ES-I3 (cell line): ENCODE measurements around the gene CPN1.

ENCODE experiments used
- H3K36me3 ChIP-seq: 2 replicates; pipeline ENCODE4 v1.6.1; 2013; ENCODE audit warnings: mild to moderate bottlenecking, low read length, control low read depth, moderate library complexity; ENCODE audit not compliant: insufficient read depth
- H3K4me1 ChIP-seq: 2 replicates; pipeline ENCODE4 v1.6.1; 2013; ENCODE audit warnings: mild to moderate bottlenecking, control low read depth, low read length; ENCODE audit not compliant: insufficient read depth
- H3K9ac ChIP-seq: 2 replicates; pipeline ENCODE4 v1.6.1; 2013; ENCODE audit warnings: low read depth, mild to moderate bottlenecking, low read length, moderate library complexity
- H3K9me3 ChIP-seq: 2 replicates; pipeline ENCODE4 v1.6.1; 2013; ENCODE audit warnings: mild to moderate bottlenecking, low read length, moderate library complexity; ENCODE audit not compliant: control insufficient read depth, insufficient read depth

Gene CPN1

DNA sequence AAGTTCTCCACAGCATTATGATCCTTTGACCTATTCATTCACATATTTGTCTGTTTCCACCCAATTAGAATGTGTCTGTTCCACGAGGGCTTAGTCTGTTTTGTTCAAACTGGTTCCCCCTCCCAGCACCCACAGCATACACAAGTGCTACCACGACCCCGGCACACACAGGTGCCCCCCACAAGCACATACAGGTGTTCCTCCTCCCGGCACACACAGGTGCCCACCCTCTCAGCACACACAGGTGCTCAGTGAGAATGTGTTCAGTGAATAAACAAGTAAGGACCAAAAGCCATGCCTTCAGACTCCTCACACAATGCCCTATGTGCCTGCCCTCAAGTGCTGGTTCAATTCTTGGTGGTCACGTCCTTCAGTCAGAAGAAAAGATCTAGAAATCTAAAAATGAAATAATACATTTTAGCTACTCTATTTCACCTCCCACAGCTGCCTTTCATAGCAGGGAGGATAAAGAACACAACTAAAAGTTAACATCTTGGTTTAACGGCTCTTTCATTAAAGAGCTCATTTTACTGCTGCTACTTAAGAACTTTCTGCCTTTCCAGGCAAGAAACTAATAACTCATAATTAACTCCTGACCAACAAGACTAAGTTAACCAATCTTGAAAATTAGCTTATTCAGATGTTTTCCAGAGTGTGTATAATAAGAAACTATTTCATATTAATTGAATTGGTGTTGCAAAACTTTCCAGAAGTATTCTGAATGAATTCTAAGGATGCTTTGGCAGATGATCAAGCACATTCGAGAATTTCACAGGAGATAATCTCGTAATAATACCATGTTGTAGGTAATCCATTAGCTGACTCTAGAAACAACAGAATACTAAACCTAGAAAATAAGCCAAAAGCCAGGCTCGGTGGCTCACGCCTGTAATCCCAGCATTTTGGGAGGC, 74.2 kb downstream of the CPN1 start:
- Histone ChIP-seq H3K9ac (peak overlapping the region; percentile 90; the same call in 1 of the 2 replicates), H3K4me1 (peaks cover 15% of the 10 kb centered on the region; the same call in 1 of the 2 replicates), H3K36me3 (no peaks in the 10 kb centered on the region), H3K9me3 (no peaks in the 10 kb centered on the region)

DNA sequence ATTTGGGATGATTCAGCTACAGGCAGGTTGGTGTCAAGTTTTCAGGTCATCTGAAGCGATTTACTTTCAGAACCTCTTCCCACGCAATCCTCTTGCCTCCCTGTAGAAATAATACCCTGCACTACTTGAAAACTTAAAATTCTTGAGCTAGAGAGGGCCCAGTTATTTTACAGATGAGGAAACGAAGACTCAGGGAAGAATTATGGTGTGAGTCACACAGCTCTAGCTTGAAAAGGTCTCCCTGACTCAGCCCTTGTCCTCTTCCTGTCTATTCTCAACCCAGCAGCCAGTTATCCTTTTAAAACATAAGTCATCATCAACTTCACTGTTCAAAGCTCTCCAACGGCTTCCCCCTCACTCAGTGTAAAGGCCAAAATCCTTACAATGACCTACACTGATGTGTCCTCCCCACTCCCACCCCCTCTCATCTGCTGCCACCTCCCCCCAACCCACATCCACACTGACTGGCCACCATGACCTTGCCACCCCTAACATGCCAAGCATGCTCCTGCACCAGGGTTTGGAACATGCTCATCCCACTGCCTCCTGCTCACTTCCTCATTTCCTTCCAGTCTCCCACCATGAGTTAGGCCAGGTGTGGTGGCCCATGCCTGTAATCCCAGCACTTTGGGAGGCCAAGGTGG, 75.3 kb downstream of the CPN1 start:
- Histone ChIP-seq H3K9ac (peak overlapping the region; percentile 21), H3K9me3 (no peaks in the 10 kb centered on the region), H3K4me1 (peaks cover 19% of the 10 kb centered on the region; the same call in 1 of the 2 replicates), H3K36me3 (no peaks in the 10 kb centered on the region)

DNA sequence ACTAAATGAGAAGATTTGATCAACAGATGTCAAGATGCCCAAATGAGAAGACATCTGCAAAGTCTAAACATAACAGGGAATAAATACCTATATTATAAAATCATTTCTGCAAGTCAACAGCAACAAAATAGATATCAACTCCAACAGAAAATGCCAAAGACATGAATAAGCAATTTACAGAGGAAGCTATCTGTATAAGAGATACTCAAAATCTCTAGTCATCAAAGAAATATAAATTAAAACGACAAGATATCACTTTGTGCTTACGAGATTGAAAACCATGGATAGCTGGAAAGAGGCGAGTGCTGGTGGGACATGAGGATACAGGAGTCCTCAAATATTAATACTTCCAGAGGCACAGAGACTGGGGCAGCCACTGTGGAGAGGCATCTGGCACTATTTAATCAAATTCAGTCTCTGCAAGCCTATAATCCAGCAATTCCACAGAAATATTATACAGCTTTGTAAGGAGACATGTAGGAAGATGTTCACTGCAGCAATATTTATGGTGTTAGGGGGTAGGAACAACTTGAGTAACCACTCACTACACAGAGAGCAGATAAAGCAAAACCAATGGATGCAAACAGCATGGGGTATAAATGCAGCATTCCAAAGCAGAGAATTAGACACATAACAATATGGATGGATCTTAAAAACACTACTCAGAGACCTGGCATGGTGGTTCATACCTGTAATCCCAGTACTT, 76.7 kb downstream of the CPN1 start:
- H3K36me3 ChIP-seq = no peaks in the 10 kb centered on the region
- H3K9ac ChIP-seq = no peak overlapping the region
- no peaks in the 10 kb centered on the region for H3K9me3 ChIP-seq
- H3K4me1 ChIP-seq = peaks cover 27% of the 10 kb centered on the region

DNA sequence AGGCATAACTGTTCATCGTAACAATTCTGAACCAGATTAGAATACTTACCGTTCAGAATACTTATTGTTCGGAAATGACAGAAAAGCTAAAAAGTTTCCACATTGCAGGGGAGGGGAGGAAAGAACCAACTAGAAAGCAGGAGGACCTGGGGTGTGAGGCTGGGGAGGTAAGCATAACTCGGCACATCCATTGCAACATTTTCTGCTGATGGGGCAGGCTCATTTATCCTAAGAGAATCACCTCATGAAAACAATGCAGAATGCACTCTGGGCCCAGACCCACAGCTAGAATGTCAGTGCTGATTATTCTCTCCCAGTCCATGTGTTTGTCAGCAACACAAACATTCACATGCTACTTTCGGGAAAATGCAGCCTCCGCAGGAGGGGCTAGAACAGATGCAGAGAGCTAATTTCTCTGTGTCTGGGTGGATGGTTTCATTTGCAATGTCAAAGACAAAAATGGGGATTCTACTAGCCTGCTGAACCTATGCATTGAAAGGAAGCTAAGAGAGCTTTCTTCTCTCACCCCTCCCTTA, 81.5 kb downstream of the CPN1 start:
- peaks cover 28% of the 10 kb centered on the region for H3K4me1 ChIP-seq
- no peaks in the 10 kb centered on the region for H3K36me3 ChIP-seq
- no peak overlapping the region for H3K9ac ChIP-seq
- no peaks in the 10 kb centered on the region for H3K9me3 ChIP-seq

DNA sequence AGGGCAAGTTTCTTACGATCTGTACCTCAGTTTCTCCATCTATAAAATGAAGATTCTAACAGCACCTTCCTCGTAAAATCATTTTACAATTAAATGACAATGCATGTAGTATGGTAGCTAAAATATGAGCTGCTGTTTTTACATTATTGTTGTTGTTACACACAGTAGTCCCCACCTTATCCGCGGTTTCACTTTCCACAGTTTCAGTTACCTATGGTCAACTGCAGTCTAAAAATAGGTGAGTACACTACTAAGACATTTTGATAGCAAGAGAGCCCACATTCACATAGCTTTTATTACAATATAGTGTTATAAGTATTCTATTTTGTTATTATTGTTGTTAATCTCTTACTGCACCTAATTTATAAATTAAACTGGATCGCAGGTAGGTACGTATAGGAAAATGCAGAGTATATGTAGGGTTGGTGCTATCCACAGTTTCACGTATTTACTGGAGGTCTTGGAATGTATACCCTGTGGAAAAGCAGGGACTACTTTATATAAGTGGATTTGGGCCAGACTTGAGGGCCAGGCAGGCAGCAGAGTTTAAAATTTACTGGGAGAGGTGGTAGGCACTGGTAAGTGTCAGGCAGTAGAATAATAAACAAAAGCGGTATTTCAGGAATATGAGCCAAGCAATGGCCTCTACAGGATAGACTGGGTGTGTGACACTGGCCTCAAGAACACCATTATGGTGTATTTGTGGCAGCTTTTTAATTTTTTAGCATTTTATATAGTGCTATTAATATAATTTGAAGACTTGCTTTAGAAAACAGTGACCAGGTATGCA, 82.2 kb downstream of the CPN1 start:
- Histone ChIP-seq H3K9ac (no peak overlapping the region), H3K4me1 (peaks cover 26% of the 10 kb centered on the region), H3K36me3 (no peaks in the 10 kb centered on the region), H3K9me3 (no peaks in the 10 kb centered on the region)

DNA sequence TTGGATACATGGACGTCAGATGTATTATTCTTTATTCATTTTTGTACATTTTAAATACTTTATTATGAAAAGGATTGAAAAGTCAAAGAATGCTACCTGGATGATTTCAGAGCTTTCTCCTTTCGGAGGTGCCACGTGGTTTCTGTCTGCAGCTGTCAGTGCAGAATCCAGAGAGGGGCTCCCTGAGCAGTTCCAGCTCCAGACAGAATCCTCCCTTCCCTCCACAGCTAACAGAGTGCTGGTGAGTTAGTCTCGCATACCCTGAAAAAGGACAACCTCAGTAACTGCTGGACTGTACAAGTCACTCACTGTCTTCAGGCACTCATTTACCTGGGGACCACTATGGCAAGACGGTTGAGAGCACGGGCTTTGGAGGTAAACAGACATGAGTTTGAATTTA, 82.8 kb downstream of the CPN1 start:
- no peaks in the 10 kb centered on the region for H3K9me3 ChIP-seq
- peaks cover 28% of the 10 kb centered on the region for H3K4me1 ChIP-seq
- H3K36me3 ChIP-seq = no peaks in the 10 kb centered on the region
- no peak overlapping the region for H3K9ac ChIP-seq

DNA sequence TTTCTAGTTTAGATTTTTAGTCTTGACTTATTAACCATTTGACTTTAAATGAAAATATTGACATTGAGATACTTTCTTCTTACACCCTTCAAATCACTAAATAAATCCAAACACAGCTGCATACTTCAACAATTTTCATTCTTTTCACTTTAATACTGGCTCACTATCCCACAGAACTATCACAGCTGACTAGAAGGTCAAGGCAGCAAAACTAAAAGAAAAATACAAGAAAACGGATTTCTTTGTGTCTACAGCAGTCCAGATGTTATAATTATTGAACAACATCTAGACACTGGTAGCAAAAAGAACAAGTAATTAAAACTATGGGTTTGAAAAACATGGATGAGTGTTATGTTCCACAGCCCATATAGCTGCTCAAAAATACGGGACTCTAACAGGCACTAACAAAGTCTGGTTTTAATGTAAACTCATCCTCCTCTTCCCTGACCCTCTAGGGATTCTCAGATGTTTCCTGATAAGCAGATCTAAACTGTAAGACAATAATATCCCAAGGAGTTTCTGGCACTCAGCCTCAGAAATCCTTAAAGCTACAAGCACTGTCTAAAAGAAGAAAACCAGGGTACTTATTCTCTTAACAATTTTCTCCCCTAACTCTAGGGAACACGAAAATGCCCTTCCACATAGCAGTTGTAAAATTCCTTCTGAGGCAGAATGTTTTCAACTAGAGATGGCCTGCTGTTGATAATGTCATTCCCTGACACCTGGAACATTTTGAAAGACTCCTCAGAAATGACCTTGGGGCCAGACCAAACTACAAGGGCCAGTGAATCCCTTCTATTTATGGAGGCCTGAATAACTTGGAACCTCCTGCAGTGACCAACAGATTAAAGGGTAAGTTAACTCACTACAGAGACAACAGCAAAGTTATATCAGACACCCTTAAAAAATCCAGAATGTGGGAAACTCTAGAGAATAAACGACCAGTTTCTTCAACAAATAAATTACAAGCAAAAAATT, 84.7 kb downstream of the CPN1 start:
- Histone ChIP-seq H3K36me3 (no peaks in the 10 kb centered on the region), H3K9ac (no peak overlapping the region), H3K9me3 (no peaks in the 10 kb centered on the region), H3K4me1 (peaks cover 25% of the 10 kb centered on the region)

DNA sequence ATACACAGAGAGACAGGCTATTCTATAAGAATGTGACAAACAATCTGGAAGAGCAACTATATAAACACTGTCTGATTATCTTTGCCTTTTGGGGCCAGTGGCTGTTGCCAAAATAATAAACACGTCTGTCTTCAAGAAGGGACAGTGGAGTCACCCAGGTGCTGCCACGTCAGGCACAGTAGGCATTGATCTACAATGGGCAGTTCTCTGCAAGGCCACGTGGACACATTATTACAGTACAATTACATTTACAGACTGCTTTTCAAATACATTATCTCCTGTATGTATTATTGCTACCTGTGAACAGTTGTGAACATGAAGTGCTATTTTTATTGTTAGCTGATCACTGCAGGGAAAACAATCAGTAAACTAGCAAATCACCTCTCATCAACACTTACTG, 86.0 kb downstream of the CPN1 start:
- no peak overlapping the region for H3K9ac ChIP-seq
- H3K4me1 ChIP-seq = peaks cover 23% of the 10 kb centered on the region
- no peaks in the 10 kb centered on the region for H3K36me3 ChIP-seq
- H3K9me3 ChIP-seq = no peaks in the 10 kb centered on the region

DNA sequence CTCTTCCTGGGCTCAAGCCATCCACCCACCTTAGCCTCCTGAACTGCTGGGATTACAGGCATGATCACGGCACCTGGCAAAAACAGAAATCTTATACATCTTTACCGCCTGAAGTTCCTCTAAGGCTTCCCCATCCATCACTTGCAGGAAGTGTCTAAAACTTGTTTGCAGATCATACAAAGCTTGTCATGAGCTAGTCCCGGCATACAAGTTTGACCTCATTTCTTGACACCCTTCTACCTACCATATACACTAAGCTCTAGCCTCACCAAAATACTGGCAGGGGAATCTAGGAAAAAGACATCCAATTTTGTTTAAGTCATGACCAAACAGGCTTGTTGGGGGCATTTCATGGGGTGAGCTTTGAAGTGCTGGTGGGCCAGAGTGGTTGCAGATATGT, 86.4 kb downstream of the CPN1 start:
- Histone ChIP-seq H3K36me3 (no peaks in the 10 kb centered on the region), H3K4me1 (peaks cover 19% of the 10 kb centered on the region), H3K9ac (no peak overlapping the region), H3K9me3 (no peaks in the 10 kb centered on the region)

DNA sequence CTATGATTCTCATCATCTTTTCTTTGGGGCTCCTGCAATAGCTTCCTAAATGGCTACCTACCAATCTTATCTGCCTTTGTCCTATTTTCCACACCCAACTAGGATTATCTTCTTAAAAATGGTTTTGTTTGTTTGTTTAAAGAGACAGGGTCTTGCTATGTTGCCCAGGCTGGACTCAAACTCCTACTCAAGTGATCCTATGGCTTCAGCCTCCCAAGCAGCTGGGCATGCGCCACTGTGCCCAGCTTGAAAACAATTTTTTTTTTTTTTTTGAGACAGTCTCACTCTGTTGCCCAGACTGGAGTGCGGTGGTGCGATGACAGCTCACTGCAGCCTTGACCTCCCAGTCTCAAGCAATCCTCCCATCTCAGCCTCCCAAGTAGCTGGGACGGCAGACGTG, 86.9 kb downstream of the CPN1 start:
- H3K9me3 ChIP-seq = no peaks in the 10 kb centered on the region
- no peak overlapping the region for H3K9ac ChIP-seq
- peaks cover 14% of the 10 kb centered on the region for H3K4me1 ChIP-seq
- H3K36me3 ChIP-seq = no peaks in the 10 kb centered on the region

DNA sequence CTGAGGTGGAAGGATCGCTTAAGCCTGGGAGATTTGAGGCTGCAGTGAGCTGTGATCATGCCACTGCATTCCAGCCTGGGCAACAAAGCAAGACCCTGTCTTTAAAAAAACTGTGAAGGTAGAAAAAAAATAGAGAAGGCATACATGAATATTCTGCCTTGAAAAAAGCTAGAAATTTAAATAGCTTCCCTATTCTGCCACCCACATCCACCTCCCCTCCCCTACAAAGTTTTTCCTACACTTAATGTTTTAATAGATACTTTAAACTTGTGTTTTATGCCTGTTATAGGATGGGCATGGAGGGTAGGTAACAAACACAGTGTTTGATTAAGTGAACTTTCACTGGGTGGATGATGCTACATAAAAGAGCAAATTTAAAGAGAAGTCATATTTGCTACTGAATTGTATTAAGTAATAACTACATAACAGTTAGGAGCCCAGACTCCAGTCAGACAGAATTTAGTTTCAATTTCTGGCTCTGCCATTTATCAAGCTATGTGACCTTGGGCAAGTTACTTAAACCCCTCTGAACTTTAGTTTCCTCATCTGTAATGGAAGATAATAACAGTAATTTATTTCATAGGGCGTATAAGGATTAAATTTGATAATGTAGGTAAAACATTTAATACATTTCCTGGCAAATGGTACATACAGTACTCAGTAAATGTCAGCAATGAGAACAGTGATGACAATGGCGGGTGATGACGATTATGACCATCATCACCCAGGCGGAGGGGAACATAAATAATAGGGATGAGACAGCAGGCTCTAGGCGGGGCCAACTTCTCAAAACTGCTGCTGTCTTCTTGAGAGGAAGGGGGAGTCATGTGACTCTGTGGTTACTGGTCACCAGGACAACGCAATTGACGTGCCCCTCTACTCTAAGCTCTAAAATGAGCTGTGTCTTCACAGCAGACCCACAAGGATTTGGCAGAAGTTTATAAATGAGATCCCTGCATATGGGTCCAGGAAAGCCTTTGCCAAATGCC, 87.7 kb downstream of the CPN1 start:
- H3K4me1 ChIP-seq = peaks cover 12% of the 10 kb centered on the region
- H3K36me3 ChIP-seq = no peaks in the 10 kb centered on the region
- no peaks in the 10 kb centered on the region for H3K9me3 ChIP-seq
- H3K9ac ChIP-seq = no peak overlapping the region
